Suprapubic skin (tissue), 4 donors: ENCODE results near the gene SERGEF.

Source experiments
- CTCF ChIP-seq, 2 donors: fragments of 200-600 bp in 1 of 2; fragments of 450-650 bp in 1 of 2; sonication (generic) in 1 of 2; IDR thresholded peaks; one replicate each; pipeline ENCODE4 v1.5.1; 2016 to 2019; ENCODE audit warnings: antibody characterized with exemption in 2 of 2, mild to moderate bottlenecking in 1 of 2, moderate library complexity in 1 of 2
- EP300 ChIP-seq: sonication (generic); formaldehyde crosslinking; IDR thresholded peaks from one replicate; pipeline ENCODE4 v1.6.1; 2017; ENCODE audit warnings: antibody characterized with exemption
- POLR2A ChIP-seq, 2 donors: fragments of 450-650 bp; IDR thresholded peaks; one replicate each; pipeline ENCODE4 v1.6.1; 2017; ENCODE audit warnings: antibody characterized with exemption in 2 of 2, mild to moderate bottlenecking in 2 of 2, moderate library complexity in 2 of 2
- POLR2AphosphoS5 ChIP-seq, 3 donors: sonication (generic); formaldehyde crosslinking; IDR thresholded peaks; one replicate each; pipeline ENCODE4 v1.6.1; 2017; ENCODE audit warnings: antibody characterized with exemption in 3 of 3

GRCh38 chr11:17767301-17767885 lies 245.5 kb downstream of the SERGEF start:
- TF ChIP-seq CTCF (IDR thresholded peaks at IDR 0.05) = no peak
- TF ChIP-seq POLR2A (IDR thresholded peaks at IDR 0.05) = no peak
- no peak for TF ChIP-seq POLR2AphosphoS5 (IDR thresholded peaks at IDR 0.05)
- TF ChIP-seq EP300 = no peak
